Natural killer cell (primary cell): ENCODE data around the gene CHMP2A. TPM values are rescaled to one million over a fixed set of nuclear protein-coding genes. Genes with fewer than 3 reads are reported as not detected.
A peak's percentile ranks its signal among the peaks of the same experiment; 100 is the strongest.

ENCODE experiments used
- ATAC-seq, 3 donors: fragments of 150-1000 bp in 2 of 3; fragments of 200-7000 bp in 1 of 3; cut with Tn5 transposase; 1 replicate in 1 of 3; 2 replicates in 2 of 3; pipeline ENCODE4 v1.10.0; 2021; ENCODE audit warnings: mild to moderate bottlenecking in 2 of 3, moderate library complexity in 2 of 3
- DNase-seq, 2 donors: peaks; one replicate each; pipeline versions ENCODE4 v3.0.0 to v3.0.0-alpha.2; 2013 to 2021; ENCODE audit warnings: mixed read lengths in 1 of 2
- H3K27ac ChIP-seq: one replicate; pipeline ENCODE4 v1.5.1; 2013; ENCODE audit warnings: mild to moderate bottlenecking, low read length
- H3K27me3 ChIP-seq: one replicate; pipeline ENCODE4 v1.6.1; 2013; ENCODE audit warnings: low read length; ENCODE audit not compliant: control insufficient read depth, insufficient read depth
- H3K36me3 ChIP-seq: one replicate; pipeline ENCODE4 v1.6.1; 2013; ENCODE audit warnings: low read length; ENCODE audit not compliant: control insufficient read depth, insufficient read depth
- H3K4me1 ChIP-seq: one replicate; pipeline ENCODE4 v1.6.1; 2013; ENCODE audit warnings: low read length; ENCODE audit not compliant: control insufficient read depth, insufficient read depth
- H3K4me3 ChIP-seq: one replicate; pipeline ENCODE4 v1.5.1; 2013; ENCODE audit warnings: low read length
- H3K9me3 ChIP-seq: one replicate; pipeline ENCODE4 v1.6.1; 2013; ENCODE audit warnings: low read length; ENCODE audit not compliant: control insufficient read depth, insufficient read depth
- H3K27ac Mint-ChIP-seq, 2 donors: one replicate each; pipeline ENCODE4 v1.8.0; 2022; ENCODE audit warnings: mild to moderate bottlenecking in 2 of 2, mixed read lengths in 2 of 2, moderate library complexity in 1 of 2
- H3K27me3 Mint-ChIP-seq, 2 donors: one replicate each; pipeline ENCODE4 v1.8.0; 2022; ENCODE audit warnings: low read depth in 2 of 2, mixed read lengths in 2 of 2
- H3K36me3 Mint-ChIP-seq: one replicate; pipeline ENCODE4 v1.8.0; 2022; ENCODE audit warnings: mixed read lengths
- H3K4me1 Mint-ChIP-seq, 2 donors: one replicate each; pipeline ENCODE4 v1.8.0; 2022; ENCODE audit warnings: mixed read lengths in 2 of 2
- H3K4me3 Mint-ChIP-seq: one replicate; pipeline ENCODE4 v1.8.0; 2022; ENCODE audit warnings: mild to moderate bottlenecking, moderate library complexity, mixed read lengths
- H3K9me3 Mint-ChIP-seq, 2 donors: one replicate each; pipeline ENCODE4 v1.8.0; 2022; ENCODE audit warnings: mixed read lengths in 2 of 2
- WGBS: methylation state at CpG from one replicate; pipeline ENCODE4 v1.1.7; 2013; ENCODE audit warnings: missing lambda C conversion rate; ENCODE audit not compliant: insufficient coverage; 5-methylcytosine and 5-hydroxymethylcytosine counted together
- intact Hi-C: fragments of 100-400 bp; cut with micrococcal nuclease; formaldehyde crosslinking; loops from one replicate; pipeline ENCODE4 v1.14.2; 2022
- total RNA-seq, 4 donors: library from RNA; stranded (reverse); fragments of 120-200 nt in 1 of 4; gene quantifications; one replicate each; pipeline versions ENCODE4 v1.2.3 to v1.2.4, GENCODE V29; 2013 to 2022
- TF ChIP-seq, protein P1 (sequence below): fragments of 200-600 bp; IDR thresholded peaks from one replicate; pipeline ENCODE4 v1.8.0; 2022; ENCODE audit warnings: antibody characterized with exemption

CHMP2A gene
- total RNA-seq, 3 donors from 2014 or later (not counting 1 experiment from before 2014, with no cell fraction given), result 82.7 to 95.7 (median 94.7) TPM

DNA sequence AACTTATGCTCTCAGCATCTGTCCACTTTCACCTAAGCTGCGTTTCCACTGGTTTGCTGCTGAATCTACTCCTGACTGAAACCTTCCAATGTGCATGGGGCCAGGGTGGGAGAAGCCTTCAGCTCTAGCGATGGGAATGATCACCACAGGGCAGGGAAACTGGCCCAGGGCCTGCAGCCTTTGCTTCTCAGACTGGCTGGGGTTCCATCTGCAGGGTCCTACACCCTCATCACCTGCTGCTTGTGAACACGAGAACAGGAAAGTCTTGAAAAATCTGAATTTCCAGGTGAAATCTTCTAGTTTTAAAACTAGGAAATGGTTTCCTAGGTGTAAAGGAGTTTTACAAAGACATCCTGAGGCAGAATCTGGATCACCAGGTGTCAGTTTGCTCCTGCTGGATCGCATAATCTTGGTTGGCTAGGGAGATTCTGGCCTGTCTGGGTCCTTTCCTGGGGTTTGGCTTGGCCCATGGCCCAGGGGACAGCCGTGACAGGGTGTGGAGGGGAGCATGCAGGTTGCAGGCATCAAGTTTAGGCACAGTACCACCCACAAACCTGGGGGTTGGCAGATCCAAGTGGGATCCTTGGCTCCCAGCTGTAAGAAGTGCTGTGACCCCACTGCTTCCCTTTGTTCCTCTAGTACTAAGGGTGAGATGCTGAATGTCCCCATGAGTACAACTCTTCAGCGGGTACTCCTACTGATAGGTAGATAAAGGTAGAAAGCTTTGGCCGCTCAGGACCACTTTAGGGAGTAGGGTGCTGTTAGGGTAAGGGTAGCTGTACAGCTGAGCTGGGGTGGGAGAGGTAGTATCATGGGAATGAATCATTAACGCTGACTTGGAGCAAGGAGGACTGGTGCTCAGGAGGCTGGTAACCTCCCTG is 5.3 kb upstream of the CHMP2A start:
- intact Hi-C loops, result no loop called here
- Mint-ChIP-seq H3K36me3 (no peaks in the 10 kb centered on the region), H3K4me3 (peak overlapping the region; percentile 98), H3K9me3 (no peaks in the 10 kb centered on the region), H3K4me1 (peaks cover 38 to 79% of the 10 kb centered on the region in 2 donors), H3K27me3 (no peaks in the 10 kb centered on the region), H3K27ac (peak overlapping the region; percentile 99)
- Histone ChIP-seq H3K36me3 (peaks cover 15% of the 10 kb centered on the region), H3K9me3 (no peaks in the 10 kb centered on the region), H3K4me1 (peaks cover 68% of the 10 kb centered on the region), H3K27me3 (no peaks in the 10 kb centered on the region), H3K4me3 (no peak overlapping the region), H3K27ac (peak overlapping the region; percentile 100)
- TF ChIP-seq, protein P1, sequence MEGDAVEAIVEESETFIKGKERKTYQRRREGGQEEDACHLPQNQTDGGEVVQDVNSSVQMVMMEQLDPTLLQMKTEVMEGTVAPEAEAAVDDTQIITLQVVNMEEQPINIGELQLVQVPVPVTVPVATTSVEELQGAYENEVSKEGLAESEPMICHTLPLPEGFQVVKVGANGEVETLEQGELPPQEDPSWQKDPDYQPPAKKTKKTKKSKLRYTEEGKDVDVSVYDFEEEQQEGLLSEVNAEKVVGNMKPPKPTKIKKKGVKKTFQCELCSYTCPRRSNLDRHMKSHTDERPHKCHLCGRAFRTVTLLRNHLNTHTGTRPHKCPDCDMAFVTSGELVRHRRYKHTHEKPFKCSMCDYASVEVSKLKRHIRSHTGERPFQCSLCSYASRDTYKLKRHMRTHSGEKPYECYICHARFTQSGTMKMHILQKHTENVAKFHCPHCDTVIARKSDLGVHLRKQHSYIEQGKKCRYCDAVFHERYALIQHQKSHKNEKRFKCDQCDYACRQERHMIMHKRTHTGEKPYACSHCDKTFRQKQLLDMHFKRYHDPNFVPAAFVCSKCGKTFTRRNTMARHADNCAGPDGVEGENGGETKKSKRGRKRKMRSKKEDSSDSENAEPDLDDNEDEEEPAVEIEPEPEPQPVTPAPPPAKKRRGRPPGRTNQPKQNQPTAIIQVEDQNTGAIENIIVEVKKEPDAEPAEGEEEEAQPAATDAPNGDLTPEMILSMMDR, result no peak
- WGBS, result 90% methylated on average over 8 of the region's 8 CpGs
- DNase-seq (peak in 1 of 2 donors; percentile 23), ATAC-seq (no peak)

DNA sequence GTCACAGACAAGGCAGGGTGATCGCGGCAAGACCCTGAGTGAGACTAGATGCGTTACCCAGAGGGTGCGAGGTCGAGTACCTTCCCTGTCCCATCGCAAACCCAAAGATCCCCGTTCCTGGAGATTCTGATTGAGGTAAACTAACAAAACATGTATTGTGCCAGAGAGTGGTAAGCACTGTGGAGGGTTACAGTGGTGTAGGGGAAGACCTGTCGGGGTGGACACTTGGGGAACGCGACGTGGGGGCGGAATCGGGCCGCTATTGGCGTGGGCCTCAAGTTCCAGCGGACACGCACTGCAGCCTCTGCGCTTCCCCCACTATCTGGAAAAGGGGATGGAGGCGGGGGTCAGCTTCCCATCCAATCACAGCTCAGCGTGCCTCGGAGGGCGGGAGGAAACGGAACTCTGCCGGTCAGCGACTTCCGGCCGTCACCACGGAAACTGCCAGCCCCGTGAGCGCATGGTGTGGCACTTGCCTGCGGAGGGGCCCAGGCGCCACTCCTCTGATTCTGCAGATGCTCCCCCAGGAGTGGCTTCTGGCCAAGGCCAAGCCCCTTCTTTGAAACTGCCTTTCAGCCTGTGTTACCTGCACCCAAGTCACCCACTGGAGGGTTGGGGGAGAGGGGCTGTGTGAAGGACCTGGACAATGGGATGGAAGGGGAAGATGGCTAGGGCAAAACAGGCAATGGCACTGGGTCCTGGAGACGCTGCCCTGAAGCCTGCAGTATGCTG is 4.5 kb upstream of the CHMP2A start:
- Histone ChIP-seq H3K4me3 (peak overlapping the region; percentile 95), H3K27me3 (no peaks in the 10 kb centered on the region), H3K27ac (peak overlapping the region; percentile 100), H3K4me1 (peaks cover 74% of the 10 kb centered on the region), H3K36me3 (peaks cover 15% of the 10 kb centered on the region), H3K9me3 (no peaks in the 10 kb centered on the region)
- ATAC-seq (peak in 2 of 3 donors; percentile 4 to 9), DNase-seq (peak; percentile 72 to 73)
- Mint-ChIP-seq H3K4me3 (peak overlapping the region; percentile 98), H3K27ac (peak overlapping the region; percentile 99), H3K9me3 (no peaks in the 10 kb centered on the region), H3K4me1 (peaks cover 44 to 87% of the 10 kb centered on the region in 2 donors), H3K36me3 (no peaks in the 10 kb centered on the region), H3K27me3 (no peaks in the 10 kb centered on the region)
- TF ChIP-seq, protein P1, result no peak
- WGBS, result 1% methylated on average over 33 of the region's 33 CpGs
- intact Hi-C loops, result loop anchor here (1.0 kb wide), 1 partner anchor 14 kb away; the partner anchor contains the start of gene MZF1

DNA sequence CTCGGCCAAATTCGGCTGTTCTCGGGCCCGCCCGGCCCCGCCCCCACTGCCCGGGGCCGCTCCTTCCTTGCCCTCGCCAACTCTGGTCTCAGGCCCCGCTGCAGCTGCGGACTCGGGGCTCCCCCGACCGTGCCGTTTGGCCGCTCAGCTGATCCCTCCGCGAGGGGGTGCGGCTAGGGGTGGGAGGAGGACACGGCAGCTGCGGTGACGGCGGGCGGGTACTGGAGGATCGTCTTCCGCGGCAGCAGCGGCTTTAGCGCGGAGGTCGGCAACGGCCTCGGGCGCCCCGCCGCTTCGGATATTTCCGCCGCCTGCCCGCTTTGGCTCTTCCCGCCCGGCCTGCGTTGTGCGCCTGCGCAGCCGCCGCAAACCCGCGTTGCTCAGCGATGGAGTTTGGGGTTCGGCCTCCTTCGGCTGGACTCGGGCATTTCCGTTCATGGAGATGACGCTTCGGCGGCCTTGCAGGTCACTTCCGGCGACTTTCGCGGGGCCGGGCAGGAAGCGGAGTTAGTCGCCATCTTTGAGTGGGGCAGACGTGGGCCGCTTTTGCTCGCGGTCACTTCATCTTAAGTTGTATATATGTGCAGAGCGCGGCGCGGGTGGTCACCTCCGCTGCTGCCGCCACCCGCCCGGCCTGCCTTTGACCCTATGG is 3.8 kb upstream of the CHMP2A start:
- no peaks in the 10 kb centered on the region for H3K27me3 ChIP-seq
- H3K36me3 ChIP-seq, result peaks cover 15% of the 10 kb centered on the region
- peaks cover 78% of the 10 kb centered on the region for H3K4me1 ChIP-seq
- H3K4me3 ChIP-seq, result peak overlapping the region; percentile 95
- H3K36me3 Mint-ChIP-seq, result no peaks in the 10 kb centered on the region
- peaks cover 46 to 91% of the 10 kb centered on the region in 2 donors for H3K4me1 Mint-ChIP-seq
- H3K27ac ChIP-seq, result peak overlapping the region; percentile 100
- H3K9me3 ChIP-seq, result no peaks in the 10 kb centered on the region
- peak; percentile 99 to 100 for DNase-seq
- TF ChIP-seq, protein P1, result no peak
- intact Hi-C loops, result loop anchor here (1.0 kb wide), 1 partner anchor 15 kb away; the partner anchor contains the start of gene MZF1
- peak overlapping the region; percentile 98 for H3K4me3 Mint-ChIP-seq
- WGBS, result under 1% methylated on average over 76 of the region's 76 CpGs
- peak; percentile 64 to 85 (median 68) for ATAC-seq
- no peaks in the 10 kb centered on the region for H3K9me3 Mint-ChIP-seq
- H3K27me3 Mint-ChIP-seq, result no peaks in the 10 kb centered on the region
- H3K27ac Mint-ChIP-seq, result peak overlapping the region; percentile 99
